ENCODE measurements around the gene HMGCS2.
A peak's percentile ranks its signal among the peaks of the same experiment; 100 is the strongest.

The HMGCS2 gene

DNA sequence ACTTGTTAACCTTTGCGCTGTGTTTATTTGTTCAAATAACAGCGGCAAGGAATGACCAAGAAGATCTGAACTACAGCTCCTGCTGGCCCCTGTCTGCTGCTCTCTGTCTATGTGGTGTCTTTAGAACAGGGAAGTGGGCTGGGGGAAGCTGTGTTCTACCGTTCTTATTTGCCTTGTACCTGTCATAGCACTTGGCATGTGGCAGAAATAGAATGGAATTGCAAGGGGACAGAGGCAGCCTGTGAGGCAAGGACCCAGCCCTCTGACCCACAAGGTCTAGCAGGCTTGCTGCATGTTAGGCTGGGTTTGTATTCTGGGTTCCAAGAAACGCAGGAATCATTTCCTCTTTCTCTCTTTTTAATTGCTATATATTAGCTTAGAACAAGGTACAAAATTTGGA is 20.7 kb downstream of the HMGCS2 start:
- DNase-seq = no peak

DNA sequence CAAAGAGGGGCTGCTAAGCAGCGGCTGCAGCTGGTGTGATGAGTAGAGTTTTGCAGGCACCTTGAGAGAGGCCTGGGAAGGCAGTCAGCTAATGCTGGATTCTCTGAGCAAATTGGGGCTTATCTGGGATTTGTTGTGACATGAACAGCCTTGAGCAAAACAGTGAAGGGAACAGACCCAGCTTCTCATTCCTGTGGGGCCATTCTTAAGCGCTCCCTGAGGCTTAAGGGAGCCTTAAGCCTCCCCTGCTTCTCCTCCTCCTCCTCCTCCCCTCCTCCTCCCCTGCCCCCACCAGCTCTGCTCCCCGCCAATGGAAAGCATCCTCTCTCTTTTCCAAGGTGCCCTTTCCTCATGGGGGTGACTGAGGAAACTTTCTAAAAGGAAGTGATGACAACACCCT is 21.3 kb downstream of the HMGCS2 start:
- no peak for DNase-seq

DNA sequence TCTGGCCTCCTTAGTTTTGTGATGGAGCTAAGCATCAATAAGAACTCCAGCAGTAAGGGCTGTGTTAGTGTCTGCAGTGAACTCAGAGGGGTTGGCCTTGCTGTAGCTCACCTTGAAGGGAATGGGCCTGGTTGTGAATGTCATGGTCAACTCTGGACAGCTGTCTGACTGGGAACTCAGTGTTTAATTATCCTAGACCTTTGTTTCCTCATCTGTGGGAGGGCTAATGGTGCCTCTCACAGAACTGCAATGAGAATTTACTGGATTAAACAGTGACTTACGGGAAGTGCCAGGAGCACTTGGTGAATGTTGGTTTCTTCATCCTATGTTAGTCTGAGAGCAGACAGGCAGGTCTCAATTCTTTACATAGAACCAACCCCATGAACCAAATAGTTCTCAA is 23.7 kb downstream of the HMGCS2 start:
- DNase-seq = no peak

DNA sequence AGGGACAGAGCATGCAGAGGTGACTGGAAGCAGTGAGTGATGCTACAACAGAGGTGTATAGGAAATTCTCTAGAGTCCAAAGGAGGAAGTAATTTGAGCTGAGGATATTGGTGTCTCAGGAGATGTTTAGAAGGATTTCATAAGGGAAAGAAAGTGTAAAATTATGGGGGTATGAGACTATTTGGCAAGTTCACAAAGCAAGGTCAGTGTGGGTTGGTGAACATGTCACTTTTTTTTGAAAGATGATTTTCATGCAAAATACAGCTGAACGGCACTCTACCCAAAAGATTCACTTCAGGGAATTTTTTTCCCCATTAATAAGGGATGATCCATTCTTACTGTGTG is 24.1 kb downstream of the HMGCS2 start:
- DNase-seq = no peak

DNA sequence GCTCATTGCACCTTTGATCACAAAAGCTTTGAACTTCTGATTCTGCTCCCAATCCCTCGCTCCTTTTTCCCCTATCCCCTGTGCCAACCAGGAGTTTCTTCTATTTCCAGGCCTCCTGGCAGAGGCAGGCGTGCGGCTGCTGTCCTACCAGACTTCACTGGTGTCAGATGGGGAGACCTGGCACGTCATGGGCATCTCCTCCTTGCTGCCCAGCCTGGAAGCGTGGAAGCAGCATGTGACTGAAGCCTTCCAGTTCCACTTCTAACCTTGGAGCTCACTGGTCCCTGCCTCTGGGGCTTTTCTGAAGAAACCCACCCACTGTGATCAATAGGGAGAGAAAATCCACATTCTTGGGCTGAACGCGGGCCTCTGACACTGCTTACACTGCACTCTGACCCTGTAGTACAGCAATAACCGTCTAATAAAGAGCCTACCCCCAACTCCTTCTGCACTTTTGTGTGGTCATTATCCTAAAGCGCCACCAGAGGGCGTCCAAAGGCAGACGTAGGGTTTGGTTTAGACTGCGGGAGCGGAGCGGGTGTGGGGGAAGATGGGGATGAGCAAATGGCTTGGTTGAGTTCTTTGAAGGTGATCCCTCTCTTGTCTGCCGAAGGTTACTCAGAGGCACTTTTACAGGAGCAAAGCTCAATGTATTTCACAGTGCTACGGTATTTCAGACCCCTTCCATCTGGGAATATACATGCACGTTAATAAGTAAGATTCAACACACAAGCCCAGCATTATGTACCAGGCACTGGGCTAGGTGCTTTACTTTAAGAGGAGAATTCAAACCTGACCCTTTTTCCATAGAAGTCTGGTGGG is 24.7 kb downstream of the HMGCS2 start:
- DNase-seq = peak; percentile 22

DNA sequence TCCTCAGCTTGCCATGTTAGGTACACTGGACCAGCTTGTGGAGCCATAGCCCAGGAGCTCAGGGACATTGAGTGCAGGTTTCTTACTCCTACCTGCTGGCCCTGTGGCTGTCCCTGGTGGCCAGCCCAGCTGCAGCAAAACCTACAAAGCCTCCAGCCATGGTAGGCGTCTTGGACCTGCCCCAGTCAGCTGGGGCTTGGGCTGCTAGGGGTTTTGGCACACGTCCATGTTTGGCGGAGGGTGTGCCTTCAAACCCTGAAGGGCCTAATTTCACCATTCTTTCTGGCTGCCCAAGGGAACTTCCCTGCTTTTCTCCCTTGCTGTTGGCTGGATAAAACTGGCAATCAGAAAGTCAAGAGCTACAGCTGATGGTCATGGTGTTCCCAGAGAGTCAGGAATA is 25.4 kb downstream of the HMGCS2 start:
- no peak for DNase-seq

DNA sequence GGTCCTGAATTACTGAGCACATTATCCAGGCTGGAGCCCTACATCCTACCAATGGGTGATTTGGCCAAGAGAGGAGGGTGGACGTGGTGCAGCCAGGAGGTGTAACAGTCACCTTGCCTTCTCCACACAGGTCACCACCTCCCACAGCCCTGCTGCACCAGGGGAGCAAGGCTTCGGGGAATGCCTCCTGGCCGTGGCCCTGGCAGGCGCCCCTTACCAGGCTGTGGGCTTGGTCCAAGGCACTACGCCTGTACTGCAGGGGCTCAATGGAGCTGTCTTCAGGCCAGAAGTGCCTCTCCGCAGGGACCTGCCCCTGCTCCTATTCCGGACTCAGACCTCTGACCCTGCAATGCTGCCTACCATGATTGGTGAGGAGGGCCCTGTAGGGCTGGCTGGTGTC is 26.0 kb downstream of the HMGCS2 start:
- DNase-seq = no peak

DNA sequence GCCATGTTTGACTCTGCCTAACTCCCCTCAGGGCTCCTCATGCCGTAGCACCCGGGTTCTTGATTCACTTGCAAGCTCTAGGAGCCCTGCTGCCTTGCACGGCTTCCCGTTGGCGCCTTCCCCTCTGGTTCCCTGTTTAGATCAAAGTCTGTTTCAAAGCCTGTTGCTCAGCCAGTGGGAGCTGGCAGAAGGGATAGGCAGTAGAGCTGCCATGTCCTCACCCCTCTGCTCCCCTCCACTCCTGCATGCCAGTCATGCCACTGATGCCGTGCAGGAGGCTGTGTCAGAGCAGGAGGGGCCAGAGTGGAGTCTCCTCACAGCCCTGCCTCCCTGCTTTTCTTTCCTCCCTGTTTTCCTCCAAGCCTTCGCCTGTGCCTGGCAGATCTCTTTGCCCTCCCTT is 26.5 kb downstream of the HMGCS2 start:
- DNase-seq = no peak

DNA sequence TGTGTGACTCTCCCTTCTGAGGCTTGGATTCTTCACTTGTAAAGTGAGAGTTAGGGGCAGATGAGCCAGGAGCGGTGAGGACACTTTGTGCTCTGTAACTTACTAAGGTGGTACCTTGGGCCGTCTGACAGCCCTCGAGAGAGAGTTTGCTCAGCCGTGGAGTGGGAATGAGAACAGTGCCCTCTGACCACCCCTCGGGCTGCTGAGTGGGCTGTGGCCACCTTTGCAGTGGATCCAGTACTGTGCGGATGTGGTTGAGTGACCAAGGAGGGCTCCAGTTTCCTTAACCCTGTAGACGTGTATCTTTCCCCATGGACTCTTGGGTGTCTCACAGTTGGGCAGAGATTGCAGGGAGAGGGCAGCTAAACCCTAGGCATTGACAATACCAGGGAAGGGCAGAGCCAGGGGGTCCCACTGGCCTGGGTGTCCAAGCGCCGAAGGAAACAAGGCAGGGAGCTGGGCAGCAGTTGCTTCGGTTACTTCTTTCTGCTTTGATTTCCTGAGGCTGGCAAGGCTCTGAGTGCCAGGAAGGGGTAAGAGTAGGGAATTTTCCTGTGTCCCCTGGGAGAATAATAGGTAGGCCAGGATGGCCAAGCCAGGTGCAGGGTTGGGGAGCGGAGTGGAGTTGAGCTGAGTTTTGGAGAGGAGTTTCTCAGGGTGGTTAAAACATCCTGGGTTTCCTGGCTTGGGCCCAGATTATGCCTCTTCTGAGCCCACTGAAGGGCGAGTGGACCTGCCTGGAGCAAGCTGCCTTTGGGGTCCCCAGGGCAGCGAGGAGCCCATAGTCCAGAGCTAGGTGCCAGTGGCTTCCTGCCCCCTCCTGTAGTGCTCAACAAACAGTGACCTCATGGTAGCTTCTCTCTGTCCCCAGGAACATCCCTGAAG is 27.6 kb downstream of the HMGCS2 start:
- no peak for DNase-seq

DNA sequence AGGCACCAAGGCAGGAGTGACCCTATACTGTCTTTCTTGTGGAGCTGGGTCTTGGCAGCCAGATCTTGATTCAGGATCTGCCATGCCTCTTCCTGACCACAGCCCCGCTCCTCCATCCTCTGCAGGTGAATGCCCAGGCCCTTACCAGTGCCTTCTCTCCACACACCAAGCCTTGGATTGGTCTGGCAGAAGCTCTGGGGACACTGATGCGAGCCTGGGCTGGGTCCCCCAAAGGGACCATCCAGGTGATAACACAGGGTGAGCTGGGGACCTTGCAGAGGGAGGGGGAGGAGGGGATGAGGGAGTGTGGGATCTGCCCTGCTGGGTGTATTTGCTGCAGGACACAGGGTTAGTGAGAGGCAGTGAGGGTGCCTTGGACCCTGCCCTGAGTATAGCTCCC is 28.4 kb downstream of the HMGCS2 start:
- DNase-seq = no peak

DNA sequence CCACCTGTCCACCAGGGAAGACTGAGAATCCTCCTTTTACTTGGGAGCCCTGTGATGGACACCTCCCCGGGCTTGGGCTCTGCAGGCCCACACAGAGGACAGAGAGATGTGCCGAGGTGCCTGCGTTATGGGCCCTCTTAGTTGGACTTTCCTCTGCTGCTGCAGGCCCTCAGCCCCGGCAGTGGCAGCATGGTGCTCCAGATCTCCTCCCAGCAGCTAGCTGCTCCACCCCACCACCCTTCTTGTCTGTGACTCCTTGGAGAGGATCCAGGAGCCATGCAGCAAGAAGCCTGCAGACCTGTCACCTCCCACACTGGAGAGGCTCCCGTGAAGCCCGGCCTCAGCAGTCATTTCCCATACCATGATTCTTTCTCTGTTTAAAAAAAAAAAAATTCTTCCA is 29.6 kb downstream of the HMGCS2 start:
- DNase-seq = no peak

DNA sequence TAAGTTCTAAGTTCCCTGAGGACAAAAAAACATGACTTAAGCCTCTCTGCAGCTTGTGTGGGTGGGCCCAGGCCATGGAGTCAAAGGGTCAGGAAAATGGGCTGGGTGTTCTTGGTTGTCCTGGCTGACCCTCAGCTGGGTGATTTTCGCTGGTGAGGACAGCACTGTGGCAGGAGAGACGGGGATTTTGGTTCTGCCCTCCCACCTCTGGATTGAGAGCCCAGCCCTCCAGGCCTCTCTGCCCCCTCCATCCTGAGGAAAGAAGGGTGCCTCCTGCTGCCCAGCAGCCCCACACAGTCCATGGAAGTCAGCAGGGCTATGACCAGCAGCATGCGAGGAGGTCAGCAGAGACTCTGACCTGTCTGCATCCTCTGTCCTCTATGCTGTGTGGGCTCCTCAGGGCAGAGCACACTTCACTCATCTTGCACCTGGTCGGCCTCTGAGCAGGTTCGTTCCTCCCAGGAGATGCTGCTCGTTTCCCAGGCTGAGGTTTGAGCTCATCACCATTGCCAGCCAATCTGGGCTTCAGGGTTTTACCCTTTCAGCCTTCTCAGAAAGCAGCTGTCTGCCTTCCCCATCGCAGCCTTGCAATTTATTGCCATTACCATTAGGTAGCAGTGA is 30.5 kb downstream of the HMGCS2 start:
- DNase-seq = no peak

DNA sequence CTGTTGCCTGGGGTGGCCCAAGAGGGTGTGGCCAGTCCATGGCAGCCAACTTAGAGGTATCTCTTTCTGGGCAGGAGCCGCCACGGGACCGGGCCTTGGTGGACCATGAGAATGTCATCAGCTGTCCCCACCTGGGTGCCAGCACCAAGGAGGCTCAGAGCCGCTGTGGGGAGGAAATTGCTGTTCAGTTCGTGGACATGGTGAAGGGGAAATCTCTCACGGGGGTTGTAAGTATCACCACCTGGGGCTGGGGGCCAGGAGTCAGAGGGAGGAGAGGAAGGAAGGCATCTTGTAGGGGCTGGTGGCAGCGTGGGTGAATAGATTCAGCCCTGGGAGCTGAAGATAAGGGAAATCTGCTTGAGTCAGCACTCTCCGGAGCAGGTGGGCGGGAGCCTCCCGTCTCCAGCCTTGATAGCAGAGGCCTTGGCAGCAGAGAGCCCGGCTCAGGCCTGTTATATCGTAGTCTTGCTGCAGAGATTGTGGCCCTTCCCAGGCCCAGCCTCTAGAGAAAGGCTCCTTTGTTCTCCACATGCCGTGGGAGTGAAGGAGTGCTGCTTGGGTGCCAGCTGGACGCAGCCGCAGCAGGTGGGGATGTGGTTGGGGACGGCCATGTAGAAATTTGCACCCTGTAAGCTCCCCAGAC is 31.5 kb downstream of the HMGCS2 start:
- DNase-seq = no peak

DNA sequence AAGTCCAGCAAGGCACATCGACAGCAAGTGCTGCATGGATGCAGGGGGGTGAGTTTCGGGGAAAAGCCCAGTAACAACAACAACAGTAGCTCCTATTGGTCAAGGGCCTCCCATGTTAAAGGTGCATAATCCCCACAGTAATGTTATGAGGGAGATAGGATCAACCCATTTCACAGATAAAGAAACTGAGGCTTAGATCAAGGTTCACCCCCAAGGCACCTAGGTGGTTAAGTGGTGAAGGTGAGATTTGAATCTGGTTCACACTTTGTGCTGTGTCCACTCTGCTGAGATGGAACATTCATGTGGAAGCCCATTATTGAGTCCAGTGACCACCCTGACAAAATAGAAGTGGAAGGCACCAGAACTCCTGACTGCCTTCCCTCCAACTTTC is 32.1 kb downstream of the HMGCS2 start:
- no peak for DNase-seq

DNA sequence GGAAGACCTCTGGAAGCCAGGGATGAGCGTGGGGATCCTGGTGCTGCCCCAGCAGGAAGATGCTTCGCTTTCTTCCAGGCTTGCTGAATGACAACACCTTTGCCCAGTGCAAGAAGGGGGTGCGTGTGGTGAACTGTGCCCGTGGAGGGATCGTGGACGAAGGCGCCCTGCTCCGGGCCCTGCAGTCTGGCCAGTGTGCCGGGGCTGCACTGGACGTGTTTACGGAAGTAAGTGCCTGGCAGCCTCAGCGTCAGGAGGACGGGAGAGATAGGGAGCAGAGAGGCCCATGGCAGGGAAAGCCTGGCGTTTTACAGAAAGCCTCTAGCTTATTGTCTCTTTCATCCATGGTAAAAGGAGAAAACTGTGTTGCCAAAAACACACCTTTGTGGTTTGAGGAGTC is 33.5 kb downstream of the HMGCS2 start:
- DNase-seq = no peak

DNA sequence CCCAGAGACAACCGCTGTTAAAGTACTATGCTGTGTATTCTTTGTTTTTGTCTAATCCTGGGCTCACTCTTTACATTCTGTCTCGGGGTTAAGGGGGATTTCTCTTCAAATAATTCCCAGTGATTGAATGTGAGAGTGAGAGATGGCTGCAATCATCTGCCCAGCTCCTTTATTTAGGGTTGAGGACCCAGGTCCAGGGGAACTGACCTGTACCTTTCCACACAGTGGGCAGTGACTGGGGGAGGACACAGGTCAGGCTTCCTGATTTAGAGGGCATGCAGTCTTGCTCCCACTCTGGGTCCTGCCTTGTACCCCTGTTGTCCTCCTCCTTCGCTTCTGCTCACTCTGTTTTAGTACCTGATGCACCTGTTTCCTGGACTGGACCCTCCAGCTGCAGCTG is 35.0 kb downstream of the HMGCS2 start:
- DNase-seq = no peak

DNA sequence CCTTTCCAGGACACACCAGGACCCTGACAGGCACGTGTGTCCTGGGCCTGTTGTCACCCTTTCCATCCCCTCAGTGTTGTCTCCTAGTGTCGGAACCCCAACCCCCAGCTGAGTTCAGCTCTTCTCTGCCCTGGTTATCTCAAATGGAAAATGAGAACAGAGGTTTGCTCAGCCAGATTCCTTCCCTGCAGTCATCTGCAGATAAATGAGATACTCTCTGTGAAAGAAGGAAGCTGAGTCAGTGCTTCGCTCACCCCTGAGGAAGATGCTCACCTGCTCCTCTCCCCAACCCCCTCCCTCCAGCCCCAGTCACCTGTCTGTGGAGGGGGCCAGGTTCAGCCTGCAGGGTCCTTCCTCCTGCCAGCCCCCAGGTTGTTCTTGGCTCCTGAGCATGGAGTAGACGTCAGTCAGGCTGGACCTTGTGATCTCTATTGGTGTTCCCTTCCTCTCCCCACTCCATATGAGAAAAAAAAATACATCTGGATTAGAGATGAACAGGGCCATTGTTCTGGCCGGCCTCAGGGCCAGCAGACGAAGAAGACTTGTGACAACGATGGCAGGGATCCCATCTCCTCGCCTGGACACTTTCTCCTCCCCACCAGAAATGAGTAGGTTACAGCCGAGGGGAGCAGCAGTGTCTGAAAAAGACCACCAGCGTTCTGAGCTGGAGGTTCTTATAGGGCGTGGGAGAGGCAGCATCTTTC is 36.1 kb downstream of the HMGCS2 start:
- DNase-seq = no peak

DNA sequence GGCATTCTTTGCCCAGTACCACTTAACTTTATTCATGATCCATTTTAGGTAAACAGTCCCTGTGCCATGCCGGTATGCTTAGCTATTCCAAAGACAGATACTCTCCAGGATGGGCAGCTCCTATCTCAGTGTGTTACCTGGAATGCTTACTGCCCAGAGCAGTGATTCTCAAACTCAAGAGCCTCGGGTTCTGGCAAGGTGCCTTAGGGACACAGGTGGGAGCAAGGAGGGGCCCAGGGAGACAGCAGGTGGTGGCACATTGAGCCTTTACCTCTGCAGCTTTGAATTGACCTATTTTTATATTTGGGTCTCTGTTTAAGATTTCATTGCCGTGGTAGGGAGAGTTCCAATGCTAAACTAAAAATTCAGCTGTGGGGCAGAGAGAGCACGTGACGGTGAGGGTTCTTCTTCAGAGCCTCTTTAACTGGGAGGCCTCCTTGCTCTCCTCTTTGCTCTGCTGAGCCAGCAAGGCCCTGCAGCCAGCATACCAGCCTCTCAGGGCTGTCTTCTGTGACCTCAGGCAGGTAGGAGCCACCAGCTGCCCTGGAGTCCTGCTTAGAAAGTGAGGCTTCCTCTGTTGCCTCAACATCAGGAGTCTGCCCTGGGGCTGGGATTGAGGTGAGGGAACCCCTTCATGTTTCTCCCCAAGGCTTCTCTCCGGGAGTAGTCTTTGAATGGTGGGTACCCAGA is 36.8 kb downstream of the HMGCS2 start:
- DNase-seq = no peak

DNA sequence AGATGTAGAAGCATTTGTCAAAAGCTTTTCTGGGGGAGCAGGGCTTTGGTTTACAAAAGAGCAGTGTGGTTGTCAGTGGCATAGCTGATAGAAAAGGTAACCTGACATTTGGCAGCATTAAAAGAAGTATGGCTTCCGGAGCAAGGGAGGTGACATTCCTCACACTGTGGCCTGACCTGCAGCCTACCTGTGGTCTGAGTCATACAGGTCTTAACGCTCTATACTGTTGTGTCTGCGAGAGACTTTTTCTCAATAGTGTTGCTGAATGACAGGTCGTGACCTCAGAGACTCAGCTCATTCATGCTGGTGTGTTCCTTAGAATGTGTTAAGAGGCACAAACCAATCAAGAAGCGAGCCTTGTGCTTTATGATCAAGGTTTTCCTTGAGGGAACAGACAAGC is 37.6 kb downstream of the HMGCS2 start:
- DNase-seq = no peak

DNA sequence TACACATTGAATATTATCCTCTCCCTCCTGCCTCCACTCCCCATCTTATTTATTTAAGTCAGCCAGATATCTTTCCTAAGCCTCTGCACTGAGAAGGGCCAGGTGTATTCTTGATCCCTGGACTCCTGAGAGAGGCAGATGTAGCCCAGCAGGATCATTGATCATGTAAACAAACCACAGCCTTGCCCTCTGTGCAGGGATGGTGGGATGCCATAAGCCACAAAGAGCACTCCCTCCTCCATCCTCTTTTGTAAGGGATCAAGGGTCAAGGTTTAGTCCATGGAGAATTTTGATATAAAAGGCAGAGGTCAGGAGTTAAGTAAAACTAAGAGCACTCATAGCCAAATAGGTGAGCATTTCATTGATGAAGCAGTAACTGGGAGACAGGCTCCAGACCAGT is 39.7 kb downstream of the HMGCS2 start:
- no peak for DNase-seq

DNA sequence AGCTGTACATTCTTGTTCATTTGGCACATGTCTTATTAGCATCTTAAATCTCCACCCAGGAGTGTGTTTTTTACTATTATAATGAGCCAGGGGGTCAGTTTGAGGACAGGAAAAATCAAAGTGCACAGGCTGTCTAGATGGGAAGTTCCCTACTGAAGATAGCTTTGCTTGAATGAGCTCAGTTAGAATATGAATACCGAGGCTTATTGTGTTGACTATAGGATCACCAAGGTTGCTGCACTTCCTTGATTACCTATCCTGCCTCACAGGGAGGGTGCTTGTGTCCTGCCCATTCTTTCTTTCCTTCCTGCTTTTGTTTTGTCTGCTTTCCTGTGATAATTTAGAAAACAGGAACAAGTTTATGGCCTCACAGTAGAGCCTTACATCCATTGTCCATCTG is 40.7 kb downstream of the HMGCS2 start:
- no peak for DNase-seq

DNA sequence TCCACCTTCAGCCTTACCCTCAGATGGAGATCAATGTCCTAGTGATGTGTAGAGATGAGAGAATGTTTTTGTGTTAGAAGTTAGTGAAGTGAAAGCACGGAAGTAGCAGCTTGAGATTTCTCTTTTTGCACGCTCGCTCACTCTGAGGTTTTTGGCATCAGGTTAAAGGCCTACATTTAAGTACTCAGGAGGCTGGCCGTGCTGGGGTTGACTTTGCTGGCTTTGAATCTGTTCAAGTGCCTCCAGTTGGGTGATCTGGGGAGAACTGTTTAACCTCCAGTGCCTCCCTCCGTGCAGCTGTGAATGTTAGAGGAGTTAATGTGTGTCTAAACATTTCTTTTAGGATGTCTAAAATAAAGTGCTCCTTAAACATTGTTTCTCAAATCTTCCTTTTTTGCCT is 43.1 kb downstream of the HMGCS2 start:
- DNase-seq = no peak
